Neural progenitor cell (in vitro differentiated cells): ENCODE data around the gene MYBBP1A.

ENCODE experiments used
- CTCF ChIP-seq: fragments of 200-600 bp; sonication (generic); IDR thresholded peaks from 2 replicates; pipeline ENCODE4 v1.5.1; 2017; ENCODE audit warnings: antibody characterized with exemption, mild to moderate bottlenecking
- EZH2 ChIP-seq: fragments of 200-600 bp; sonication (generic); IDR thresholded peaks from 2 replicates; pipeline ENCODE4 v1.6.1; 2017; ENCODE audit warnings: antibody characterized with exemption, mild to moderate bottlenecking, moderate library complexity

- TF ChIP-seq CTCF (no peak), EZH2 (no peak)
These were observed 32.6 kb upstream of the MYBBP1A start for GRCh38 chr17:4587803-4588202.
